Right lobe of liver (tissue), 6 donors: ENCODE measurements around the gene TXNDC15. TPM values are rescaled to one million over a fixed set of nuclear protein-coding genes. Genes with fewer than 3 reads are reported as not detected.
A peak's percentile ranks its signal among the peaks of the same experiment; 100 is the strongest.

Experiments
- ATAC-seq, 4 donors: fragments of 200-7000 bp; cut with Tn5 transposase; one replicate each; pipeline ENCODE4 v1.9.1; 2020; ENCODE audit warnings: mild to moderate bottlenecking in 4 of 4, moderate library complexity in 4 of 4
- DNase-seq, 3 donors: peaks; one replicate each; pipeline ENCODE4 v3.0.0-alpha.2; 2020
- H3K27ac ChIP-seq, 3 donors: fragments of 200-600 bp; one replicate each; pipeline ENCODE4 v1.8.0; 2022
- H3K27me3 ChIP-seq, 2 donors: fragments of 200-600 bp; one replicate each; pipeline ENCODE4 v1.8.0; 2022
- H3K36me3 ChIP-seq, 4 donors: fragments of 200-600 bp; sonication (generic) in 1 of 4; one replicate each; pipeline versions ENCODE4 v1.5.1 to v1.8.0; 2017 to 2022; ENCODE audit warnings: control low read depth in 1 of 4
- H3K4me1 ChIP-seq, 4 donors: fragments of 200-600 bp; sonication (generic) in 1 of 4; one replicate each; pipeline versions ENCODE4 v1.5.1 to v1.8.0; 2017 to 2022; ENCODE audit warnings: control low read depth in 1 of 4
- H3K4me3 ChIP-seq, 3 donors: fragments of 200-600 bp; one replicate each; pipeline ENCODE4 v1.8.0; 2022
- H3K9me3 ChIP-seq, 4 donors: fragments of 200-600 bp; sonication (generic) in 1 of 4; one replicate each; pipeline versions ENCODE4 v1.5.1 to v1.8.0; 2017 to 2022; ENCODE audit warnings: control low read depth in 1 of 4
- POLR2A ChIP-seq: fragments of 450-650 bp; IDR thresholded peaks from one replicate; pipeline ENCODE4 v1.6.1; 2017; ENCODE audit warnings: antibody characterized with exemption, mild to moderate bottlenecking
- WGBS: methylation state at CpG from one replicate; pipeline ENCODE4 v1.1.6; 2018; ENCODE audit warnings: low coverage, low lambda C conversion rate; ENCODE audit not compliant: insufficient coverage; ENCODE audit errors: missing lambda C conversion rate; 5-methylcytosine and 5-hydroxymethylcytosine counted together
- intact Hi-C, 2 donors: fragments of 100-400 bp; cut with DNase I; formaldehyde crosslinking; loops; one replicate each; pipeline versions ENCODE4 v1.11.2 to v1.14.1; 2022
- total RNA-seq, 6 experiments: library from RNA; depleted of rRNA in 2 of 6; stranded (reverse); fragments of >200 nt in 2 of 6; fragmentation: NEBNext Ultra II Directional in 3 of 6; extraction: Animal tissue kit (Norgen Biotek cat#: 25700) in 3 of 6; gene quantifications; one replicate each; pipeline versions ENCODE4 v1.1.0 to v1.2.4, GENCODE V29; 2016 to 2023
- TF ChIP-seq, protein P1 (sequence below), 4 donors: fragments of 200-600 bp in 3 of 4; fragments of 450-650 bp in 1 of 4; IDR thresholded peaks; one replicate each; pipeline versions ENCODE4 v1.5.1 to v1.8.0; 2016 to 2022; ENCODE audit warnings: antibody characterized with exemption in 4 of 4, mild to moderate bottlenecking in 2 of 4
- donor health status: DM: no; HTN: yes; CAD: no.
- donor health status: DM: no; HTN: no; CAD: no.
- donor health status: DM: no; HTN: no; CAD: no.
- donor health status: DM: no; HTN: yes; CAD: no.
- donor health status: DM: no; HTN: yes; CAD: no.

The TXNDC15 gene
- total RNA-seq, 6 experiments from 2014 or later, result 20.8 to 30.9 (median 28.2) TPM

DNA sequence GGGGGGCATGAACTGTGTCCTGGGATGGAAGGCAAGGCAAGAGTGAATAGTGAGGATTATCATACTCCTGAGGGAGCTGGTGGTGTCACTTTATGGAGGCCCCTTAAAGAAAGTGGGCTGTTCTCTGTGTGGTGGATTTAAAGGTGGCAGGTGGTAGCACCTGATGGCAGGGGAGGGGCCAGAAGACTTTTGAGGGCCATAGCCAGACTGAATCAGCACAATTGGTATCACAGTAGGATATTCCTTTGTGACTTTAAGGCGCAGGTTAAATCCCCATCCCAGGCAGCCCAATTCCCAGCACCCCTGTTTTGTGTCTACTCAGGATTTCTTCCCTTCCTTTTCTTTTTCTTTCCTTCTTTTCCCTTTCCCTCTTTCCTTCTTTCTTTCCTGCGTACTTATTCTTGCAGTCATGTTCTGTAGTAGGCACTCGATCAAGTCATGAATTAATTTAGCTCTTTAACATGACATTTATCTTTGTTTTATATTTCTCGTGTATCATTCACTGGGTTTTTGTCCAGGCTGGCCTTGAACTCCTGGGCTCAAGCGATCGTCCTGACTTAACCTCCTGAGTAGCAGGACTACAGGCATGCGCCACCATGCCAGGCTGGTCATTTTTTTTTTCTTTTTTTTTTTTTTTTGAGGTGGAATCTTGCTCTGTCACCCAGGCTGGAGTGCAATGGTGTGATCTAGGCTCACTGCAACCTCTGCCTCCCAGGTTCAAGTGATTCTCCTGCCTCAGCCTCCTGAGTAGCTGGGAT is 19.8 kb downstream of the TXNDC15 start:
- no peaks in the 10 kb centered on the region for H3K9me3 ChIP-seq
- DNase-seq, result no peak
- no peak for ATAC-seq
- H3K27ac ChIP-seq, result no peak overlapping the region
- H3K4me3 ChIP-seq, result no peak overlapping the region
- intact Hi-C loops, result no loop called here
- no peaks in the 10 kb centered on the region for H3K27me3 ChIP-seq
- peaks cover 0 to 9% (median 0%) of the 10 kb centered on the region in 4 donors for H3K36me3 ChIP-seq
- peaks cover 0 to 8% (median 0%) of the 10 kb centered on the region in 4 donors for H3K4me1 ChIP-seq
- WGBS, result 85% methylated on average over 6 of the region's 7 CpGs
- TF ChIP-seq, protein P1, sequence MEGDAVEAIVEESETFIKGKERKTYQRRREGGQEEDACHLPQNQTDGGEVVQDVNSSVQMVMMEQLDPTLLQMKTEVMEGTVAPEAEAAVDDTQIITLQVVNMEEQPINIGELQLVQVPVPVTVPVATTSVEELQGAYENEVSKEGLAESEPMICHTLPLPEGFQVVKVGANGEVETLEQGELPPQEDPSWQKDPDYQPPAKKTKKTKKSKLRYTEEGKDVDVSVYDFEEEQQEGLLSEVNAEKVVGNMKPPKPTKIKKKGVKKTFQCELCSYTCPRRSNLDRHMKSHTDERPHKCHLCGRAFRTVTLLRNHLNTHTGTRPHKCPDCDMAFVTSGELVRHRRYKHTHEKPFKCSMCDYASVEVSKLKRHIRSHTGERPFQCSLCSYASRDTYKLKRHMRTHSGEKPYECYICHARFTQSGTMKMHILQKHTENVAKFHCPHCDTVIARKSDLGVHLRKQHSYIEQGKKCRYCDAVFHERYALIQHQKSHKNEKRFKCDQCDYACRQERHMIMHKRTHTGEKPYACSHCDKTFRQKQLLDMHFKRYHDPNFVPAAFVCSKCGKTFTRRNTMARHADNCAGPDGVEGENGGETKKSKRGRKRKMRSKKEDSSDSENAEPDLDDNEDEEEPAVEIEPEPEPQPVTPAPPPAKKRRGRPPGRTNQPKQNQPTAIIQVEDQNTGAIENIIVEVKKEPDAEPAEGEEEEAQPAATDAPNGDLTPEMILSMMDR (IDR thresholded peaks at IDR 0.05), result no peak
- TF ChIP-seq POLR2A, result no peak

DNA sequence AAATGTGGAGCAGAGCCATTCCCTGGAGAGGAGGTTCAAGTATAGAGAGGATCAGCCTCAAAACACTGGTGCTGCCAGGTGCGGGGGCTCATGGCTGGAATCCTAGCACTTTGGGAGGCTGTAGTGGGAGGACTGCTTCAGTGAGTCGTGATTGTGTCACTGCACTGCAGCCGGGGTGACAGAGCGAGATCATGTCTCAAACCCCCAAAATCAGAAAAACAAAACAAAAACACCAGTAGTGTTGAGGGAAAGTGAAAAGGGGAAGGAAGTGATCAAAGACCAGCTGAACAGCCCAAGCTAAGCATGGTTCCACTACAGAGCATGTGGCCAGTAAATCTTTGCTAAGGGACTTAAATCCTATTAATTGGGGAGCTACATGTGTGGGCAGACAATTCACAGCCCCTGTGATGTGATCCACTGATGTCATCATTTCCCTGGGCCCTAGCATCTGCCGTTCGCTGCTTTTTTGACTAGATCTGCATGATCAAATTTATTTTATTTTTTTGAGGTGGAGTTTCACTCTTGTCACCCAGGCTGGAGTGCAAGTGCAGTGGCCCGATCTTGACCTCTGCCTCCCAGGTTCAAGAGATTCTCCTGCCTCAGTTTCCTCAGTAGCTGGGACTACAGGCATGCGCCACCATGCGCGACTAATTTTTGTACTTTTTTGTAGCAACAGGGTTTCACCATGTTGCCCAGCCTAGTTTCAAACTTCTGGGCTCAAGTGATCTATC is 28.1 kb downstream of the TXNDC15 start:
- no peak for DNase-seq
- H3K4me1 ChIP-seq, result no peaks in the 10 kb centered on the region
- H3K36me3 ChIP-seq, result peaks cover 0 to 9% (median 0%) of the 10 kb centered on the region in 4 donors
- intact Hi-C loops, result no loop called here
- no peak overlapping the region for H3K27ac ChIP-seq
- no peak for TF ChIP-seq POLR2A
- TF ChIP-seq, protein P1 (IDR thresholded peaks at IDR 0.05), result no peak
- no peaks in the 10 kb centered on the region for H3K9me3 ChIP-seq
- no peak overlapping the region for H3K4me3 ChIP-seq
- 79% methylated on average over 9 of the region's 10 CpGs for WGBS
- H3K27me3 ChIP-seq, result no peaks in the 10 kb centered on the region
- ATAC-seq, result no peak

DNA sequence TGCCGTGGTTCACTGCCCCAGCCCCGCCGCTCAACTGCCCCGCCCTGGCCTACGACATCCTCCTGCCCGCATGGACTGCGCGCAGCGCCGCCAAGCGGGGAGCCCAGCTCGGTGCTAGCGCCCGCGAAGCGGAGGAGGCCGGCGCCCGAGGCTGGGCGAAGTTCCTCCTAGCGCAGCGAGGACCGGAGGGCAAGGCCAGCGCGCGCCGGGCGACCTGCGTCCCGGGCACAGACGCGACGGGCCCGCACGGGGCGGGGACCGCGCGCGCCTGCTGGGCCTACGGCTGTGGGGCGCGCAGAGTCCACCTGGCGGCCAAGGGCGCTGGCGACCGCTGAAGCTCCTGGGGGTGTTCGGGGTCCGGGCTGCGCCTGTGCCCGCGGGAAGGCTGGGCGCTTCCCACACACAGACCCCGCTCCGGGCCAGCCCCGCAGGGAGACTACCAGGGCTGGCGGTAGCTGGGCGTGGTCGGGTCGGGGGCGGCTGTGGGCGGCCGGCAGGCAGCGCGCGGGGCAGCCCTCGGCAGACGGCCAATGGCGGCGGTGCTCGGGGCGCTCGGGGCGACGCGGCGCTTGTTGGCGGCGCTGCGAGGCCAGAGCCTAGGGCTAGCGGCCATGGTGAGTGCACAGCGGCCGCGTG is 30.6 kb downstream of the TXNDC15 start, which contains the start of gene PCBD2:
TSS of gene PCBD2 (plus strand) at position 522 of the 636 bp plus-strand sequence. CDS start at position 531, 9 bp downstream.
- DNase-seq (peak; percentile 95 to 96 (median 95)), ATAC-seq (peak; percentile 90 to 96 (median 92))
- H3K4me3 ChIP-seq, result peak within 1 kb of the TSS; percentile 66 to 87 (median 83)
- no peaks in the 10 kb centered on the region for H3K4me1 ChIP-seq
- H3K27ac ChIP-seq, result peak within 1 kb of the TSS; percentile 92 to 98 (median 96)
- intact Hi-C loops, result no loop called here
- no peaks in the 10 kb centered on the region for H3K9me3 ChIP-seq
- no peaks in the 10 kb centered on the region for H3K27me3 ChIP-seq
- no CpG with 5 or more reads among the region's 84 CpGs for WGBS
- peak; percentile 78 for TF ChIP-seq POLR2A
- TF ChIP-seq, protein P1 (IDR thresholded peaks at IDR 0.05), result peak; percentile 91 to 98 (median 94)
- H3K36me3 ChIP-seq, result peaks cover 0 to 4% (median 0%) of the 10 kb centered on the region in 4 donors

DNA sequence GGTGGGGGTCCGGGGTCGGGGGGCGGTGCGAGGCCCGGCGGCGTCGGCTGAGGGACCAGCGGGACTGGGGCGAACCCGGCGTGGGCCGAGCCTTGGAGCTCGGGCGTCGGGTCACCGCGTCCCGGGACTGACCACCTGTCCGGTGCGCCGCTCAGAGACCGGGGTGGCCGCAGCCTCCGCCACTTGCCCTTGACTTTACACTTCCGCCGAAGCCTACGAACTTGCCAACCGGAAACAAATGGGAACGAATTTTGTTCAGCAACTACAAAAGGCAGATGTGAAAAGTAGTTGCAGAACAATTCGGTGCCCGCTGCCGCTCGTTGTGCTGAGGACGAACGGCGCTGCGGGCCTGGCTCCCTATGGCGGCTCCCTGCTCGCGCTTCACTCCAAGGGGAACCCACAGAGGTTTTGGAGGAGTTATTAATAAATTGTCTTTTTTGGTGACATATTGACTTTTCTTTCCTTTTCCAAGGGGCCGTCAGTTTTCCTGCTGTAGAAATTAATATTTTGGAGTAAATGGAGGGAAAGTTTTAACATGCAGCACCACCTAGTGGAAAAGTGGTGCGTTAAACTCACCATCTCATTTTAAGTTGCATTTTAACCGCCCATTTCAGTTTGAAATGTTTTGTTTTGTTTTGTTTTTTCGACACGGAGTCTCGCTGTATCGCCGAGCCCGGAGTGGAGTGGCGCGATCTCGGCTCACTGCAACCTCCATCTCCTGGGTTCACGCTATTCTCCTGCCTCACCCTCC is 31.2 kb downstream of the TXNDC15 start:
- DNase-seq (no peak), ATAC-seq (peak; percentile 60 to 66 (median 63))
- H3K4me1 ChIP-seq, result no peaks in the 10 kb centered on the region
- peak overlapping the region; percentile 92 to 98 (median 96) for H3K27ac ChIP-seq
- under 1% methylated on average over 26 of the region's 54 CpGs for WGBS
- no peaks in the 10 kb centered on the region for H3K27me3 ChIP-seq
- intact Hi-C loops, result no loop called here
- H3K9me3 ChIP-seq, result no peaks in the 10 kb centered on the region
- H3K4me3 ChIP-seq, result peak overlapping the region; percentile 66 to 87 (median 83)
- TF ChIP-seq, protein P1 (IDR thresholded peaks at IDR 0.05), result peak; percentile 60 to 78 (median 74)
- no peak for TF ChIP-seq POLR2A
- H3K36me3 ChIP-seq, result no peaks in the 10 kb centered on the region
